ENCODE measurements around the gene SESN1.

DNA sequence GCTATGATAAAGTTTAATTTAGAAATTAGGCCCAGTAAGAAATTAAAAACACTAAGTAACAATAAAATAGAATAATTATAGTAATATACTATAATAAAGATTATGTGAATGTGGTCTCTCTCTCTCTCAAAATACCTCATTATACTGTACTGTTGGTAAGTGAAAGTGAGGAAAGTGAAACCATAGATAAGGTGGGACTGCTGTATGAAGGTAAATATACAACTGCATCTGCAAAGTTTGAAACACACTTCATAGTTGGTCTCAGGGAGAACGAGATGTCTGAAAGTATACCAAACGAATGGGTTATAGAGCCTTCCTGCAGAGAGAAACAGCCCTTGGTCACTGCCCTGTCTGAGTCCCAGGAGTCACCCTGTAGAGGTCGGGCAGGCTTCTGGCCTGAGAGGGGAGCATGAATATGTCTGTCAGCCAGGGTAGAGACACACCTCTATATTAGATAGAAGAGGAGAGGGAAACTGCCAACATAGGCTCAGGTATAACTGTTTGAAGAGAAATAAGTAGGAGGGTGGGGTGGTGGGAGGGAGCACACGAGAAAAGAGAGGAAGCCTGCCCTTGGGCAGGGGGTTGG, 31.8 kb downstream of the SESN1 start:
- TF ChIP-seq, protein P1, sequence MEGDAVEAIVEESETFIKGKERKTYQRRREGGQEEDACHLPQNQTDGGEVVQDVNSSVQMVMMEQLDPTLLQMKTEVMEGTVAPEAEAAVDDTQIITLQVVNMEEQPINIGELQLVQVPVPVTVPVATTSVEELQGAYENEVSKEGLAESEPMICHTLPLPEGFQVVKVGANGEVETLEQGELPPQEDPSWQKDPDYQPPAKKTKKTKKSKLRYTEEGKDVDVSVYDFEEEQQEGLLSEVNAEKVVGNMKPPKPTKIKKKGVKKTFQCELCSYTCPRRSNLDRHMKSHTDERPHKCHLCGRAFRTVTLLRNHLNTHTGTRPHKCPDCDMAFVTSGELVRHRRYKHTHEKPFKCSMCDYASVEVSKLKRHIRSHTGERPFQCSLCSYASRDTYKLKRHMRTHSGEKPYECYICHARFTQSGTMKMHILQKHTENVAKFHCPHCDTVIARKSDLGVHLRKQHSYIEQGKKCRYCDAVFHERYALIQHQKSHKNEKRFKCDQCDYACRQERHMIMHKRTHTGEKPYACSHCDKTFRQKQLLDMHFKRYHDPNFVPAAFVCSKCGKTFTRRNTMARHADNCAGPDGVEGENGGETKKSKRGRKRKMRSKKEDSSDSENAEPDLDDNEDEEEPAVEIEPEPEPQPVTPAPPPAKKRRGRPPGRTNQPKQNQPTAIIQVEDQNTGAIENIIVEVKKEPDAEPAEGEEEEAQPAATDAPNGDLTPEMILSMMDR (IDR thresholded peaks at IDR 0.05 in 8 of 11, conservative IDR thresholded peaks at IDR 0.05 in 3 of 11) = no peak
- no peak for TF ChIP-seq POLR2A (IDR thresholded peaks at IDR 0.05)
